Gastrocnemius medialis (tissue), 4 donors: Measurements from ENCODE around the gene LDLRAD4.

Experiments used
- CTCF ChIP-seq, 5 experiments: fragments of 450-650 bp in 3 of 5; fragments of 200-600 bp in 2 of 5; sonication (generic) in 2 of 5; IDR thresholded peaks in 4 of 5; conservative IDR thresholded peaks in 1 of 5; 1 replicate in 4 of 5; 2 replicates in 1 of 5; pipeline ENCODE4 v1.5.1; 2016 to 2019; ENCODE audit warnings: antibody characterized with exemption in 5 of 5, mild to moderate bottlenecking in 3 of 5, moderate library complexity in 3 of 5
- POLR2A ChIP-seq, 2 donors: fragments of 450-650 bp; IDR thresholded peaks; one replicate each; pipeline ENCODE4 v1.6.1; 2017; ENCODE audit warnings: antibody characterized with exemption in 2 of 2, mild to moderate bottlenecking in 2 of 2, moderate library complexity in 2 of 2

- no peak for TF ChIP-seq CTCF (IDR thresholded peaks at IDR 0.05 in 4 of 5, conservative IDR thresholded peaks at IDR 0.05 in 1 of 5)
- TF ChIP-seq POLR2A (IDR thresholded peaks at IDR 0.05) = no peak
Observed at GRCh38 chr18:13603304-13604019, 384.9 kb downstream of the LDLRAD4 start.
